ENCODE results near the gene PLEK2.

Gene PLEK2

GRCh38 chr14:67397536-67397935 is 14.4 kb downstream of the PLEK2 start:
- DNase-seq (ENCODE audit: low read depth) = no peak

DNA sequence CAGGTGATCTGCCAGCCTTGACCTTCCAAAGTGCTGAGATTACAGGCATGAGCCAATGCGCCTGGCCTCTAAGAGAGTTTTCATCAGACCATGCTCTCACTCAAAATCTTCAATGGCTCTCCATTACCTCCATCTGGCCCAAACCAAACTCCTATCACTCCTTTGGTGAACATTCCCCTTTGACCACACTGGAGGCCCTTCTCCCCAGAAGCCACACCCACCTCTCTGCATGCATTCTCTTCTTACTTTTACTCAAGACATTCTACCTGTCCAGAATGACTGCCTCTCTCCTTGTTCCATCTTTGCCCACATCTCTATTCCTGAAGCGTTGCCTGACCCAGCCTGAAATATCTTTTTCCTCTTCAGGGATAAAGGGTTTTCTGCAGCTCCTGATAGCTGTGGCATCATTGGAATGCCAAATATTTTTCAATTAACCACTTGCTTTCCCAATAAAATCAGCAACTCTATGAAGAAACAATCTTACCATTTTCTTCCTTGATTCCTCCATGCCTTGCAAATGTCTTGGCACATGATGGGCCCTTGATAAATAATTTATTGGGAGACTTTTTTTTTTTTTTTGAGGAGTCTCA is 15.5 kb downstream of the PLEK2 start:
- peak; percentile 57 for DNase-seq (ENCODE audit: low read depth)

DNA sequence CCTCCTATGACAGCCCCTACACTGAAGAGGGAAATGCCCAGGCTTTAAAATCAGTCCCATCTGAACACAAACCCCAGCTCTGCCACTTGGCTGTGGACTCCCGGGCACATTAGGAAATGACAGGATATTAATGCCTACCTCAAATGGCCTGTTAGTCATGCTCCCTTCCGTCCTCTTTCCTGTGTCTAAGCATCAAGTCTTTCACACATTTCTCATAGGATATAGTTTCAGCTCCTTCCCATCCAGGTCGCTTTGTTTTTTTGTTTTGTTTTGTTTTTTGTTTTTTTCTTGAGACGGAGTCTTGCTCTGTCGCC is 16.1 kb downstream of the PLEK2 start:
- DNase-seq (ENCODE audit: low read depth) = peak; percentile 63

GRCh38 chr14:67395086-67395875 is 16.7 kb downstream of the PLEK2 start:
- DNase-seq (ENCODE audit: low read depth) = no peak

DNA sequence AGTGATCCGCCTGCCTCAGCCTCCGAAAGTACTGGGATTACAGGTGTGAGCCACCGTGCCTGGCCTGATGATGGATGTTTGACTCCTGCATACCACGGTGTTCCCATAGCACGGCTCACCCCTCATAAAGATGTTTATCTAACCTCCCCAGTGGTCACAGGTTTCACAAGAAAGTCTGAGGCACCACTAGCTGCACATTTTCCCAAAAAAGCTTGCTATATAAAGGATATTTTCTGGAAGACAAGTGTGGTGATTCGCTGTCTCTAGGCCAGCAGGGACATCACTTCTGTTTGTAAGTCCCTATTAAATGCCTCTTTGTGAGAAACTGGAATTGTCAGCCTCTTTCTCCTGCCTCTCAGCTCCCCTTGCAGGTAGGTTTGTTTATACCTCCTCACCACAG is 18.3 kb downstream of the PLEK2 start:
- DNase-seq (ENCODE audit: low read depth) = no peak

GRCh38 chr14:67392800-67393199 is 19.2 kb downstream of the PLEK2 start:
- DNase-seq (ENCODE audit: low read depth) = no peak

GRCh38 chr14:67392123-67392522 is 19.8 kb downstream of the PLEK2 start:
- no peak for DNase-seq (ENCODE audit: low read depth)

GRCh38 chr14:67391268-67391667 is 20.7 kb downstream of the PLEK2 start:
- no peak for DNase-seq (ENCODE audit: low read depth)

GRCh38 chr14:67389811-67390534 is 22.0 kb downstream of the PLEK2 start:
- DNase-seq (ENCODE audit: low read depth) = no peak

- no peak for DNase-seq (ENCODE audit: low read depth)
Observed at GRCh38 chr14:67389275-67389674, 22.7 kb downstream of the PLEK2 start.

DNA sequence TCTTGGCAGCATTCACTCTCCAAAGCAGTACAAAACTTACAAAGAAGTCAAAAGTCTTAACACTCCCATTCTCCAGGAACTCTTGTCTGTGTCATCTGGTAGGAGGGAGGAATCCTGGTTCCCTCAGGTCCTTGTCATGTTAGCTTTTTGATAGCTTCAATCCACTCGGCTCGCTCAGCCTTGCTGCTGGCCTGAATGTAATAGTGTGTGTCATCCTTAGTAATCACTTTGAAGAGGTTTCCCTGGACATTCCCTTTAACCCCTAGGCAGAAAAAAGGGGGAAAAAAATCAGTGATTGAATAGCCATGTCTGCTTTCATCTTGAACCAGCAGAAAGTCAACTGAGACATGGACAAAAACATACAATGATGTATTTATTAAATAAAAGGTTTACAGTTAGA is 24.8 kb downstream of the PLEK2 start:
- peak; percentile 75 for DNase-seq (ENCODE audit: low read depth)

GRCh38 chr14:67385618-67386017 is 26.3 kb downstream of the PLEK2 start:
- no peak for DNase-seq (ENCODE audit: low read depth)

- no peak for DNase-seq (ENCODE audit: low read depth)
Observed at GRCh38 chr14:67385120-67385519, 26.8 kb downstream of the PLEK2 start.

GRCh38 chr14:67377916-67378315 is 34.0 kb downstream of the PLEK2 start:
- no peak for DNase-seq (ENCODE audit: low read depth)

DNA sequence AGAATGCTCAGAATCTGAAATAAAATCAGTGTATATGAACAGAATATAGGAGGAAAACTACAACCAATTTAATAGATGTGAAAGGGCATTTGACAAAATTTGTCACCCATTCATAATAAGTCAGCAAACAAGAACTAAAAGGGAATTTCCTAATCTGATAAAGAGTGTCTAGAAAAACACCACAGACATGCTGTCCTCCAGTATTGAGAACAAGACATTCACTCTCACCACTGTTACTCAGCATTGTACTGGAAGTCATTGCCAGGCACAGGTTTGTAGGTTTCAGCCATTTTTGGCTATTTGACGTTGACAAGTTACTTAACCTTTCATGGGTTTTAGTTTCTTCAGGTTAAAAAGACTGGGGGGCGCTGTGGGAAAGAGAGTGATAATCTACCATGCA is 38.6 kb downstream of the PLEK2 start:
- DNase-seq (ENCODE audit: low read depth) = no peak

DNA sequence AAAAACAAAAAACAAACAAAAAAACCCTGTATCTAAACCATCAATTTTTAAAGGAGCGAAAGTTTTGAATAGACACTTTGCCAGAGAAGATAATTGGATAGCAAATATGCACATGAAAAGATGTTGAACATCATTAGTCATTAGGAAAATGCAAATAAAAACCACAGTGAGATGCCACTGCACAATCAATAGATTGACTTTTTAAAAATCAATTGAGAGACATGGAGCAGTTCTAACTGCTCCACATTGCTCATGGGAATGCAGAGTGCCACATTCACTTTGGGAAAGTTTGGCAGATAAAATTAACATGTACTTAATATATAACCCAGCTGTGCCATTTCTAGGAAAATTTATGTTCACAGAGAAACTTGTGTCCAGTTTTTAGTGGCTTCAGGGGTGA is 39.1 kb downstream of the PLEK2 start:
- no peak for DNase-seq (ENCODE audit: low read depth)

DNA sequence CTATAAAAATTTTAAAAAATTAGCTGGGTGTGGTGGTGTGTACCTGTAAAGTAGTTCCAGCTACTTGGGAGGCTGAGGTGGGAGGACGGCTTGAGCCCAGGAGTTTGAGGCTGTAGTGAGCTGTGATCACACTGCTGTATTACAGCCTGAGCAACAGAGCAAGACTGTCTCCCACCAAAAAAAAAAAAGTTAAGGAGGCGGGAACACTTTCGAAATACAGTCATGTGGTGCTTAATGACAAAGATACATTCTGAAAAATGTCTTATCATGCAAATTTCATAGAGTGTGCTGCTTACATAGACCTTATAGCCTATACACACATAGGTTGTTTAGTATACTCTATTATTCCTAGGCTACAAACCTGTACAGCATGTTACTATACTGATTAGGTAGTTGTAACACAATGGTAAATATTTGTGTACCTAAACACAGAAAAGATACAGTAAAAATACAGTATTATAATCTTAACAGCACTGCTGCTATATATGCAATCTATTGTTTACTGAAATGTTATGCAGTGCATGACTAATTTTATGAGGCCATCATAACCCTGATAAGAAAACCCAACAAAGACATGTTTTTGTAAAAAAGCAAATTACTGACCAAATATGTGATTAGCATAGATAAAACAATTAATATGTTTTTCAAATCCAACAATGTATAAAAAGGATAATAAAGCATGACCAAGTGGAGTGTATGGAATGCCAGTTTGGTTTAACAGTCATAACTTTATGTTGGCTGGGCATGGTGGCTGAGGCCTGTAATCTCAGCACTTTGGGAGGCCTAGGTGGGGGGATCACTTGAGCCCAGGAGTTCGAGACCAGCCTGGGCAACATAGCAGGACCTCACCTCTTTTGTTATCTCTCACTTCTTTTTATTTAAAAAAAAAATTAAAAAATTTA is 40.5 kb downstream of the PLEK2 start:
- peak; percentile 19 for DNase-seq (ENCODE audit: low read depth)

DNA sequence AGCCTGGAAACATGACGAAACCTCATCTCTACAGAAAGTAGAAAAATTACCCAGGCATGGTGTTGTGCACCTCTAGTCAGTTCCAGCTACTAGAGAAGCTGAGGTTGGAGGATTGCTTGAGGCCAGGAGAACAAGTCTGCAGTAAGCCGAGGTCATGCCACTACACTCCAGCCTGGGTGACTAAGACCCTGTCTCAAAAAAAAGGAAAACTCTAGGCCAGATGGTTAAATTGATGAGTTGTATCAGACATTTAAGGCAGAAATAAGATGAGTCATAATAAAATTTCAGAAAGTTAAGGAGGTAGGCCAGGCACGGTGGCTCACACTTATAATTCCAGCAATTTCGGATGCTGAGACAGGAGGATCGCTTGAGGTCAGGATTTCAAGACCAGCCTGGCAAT is 41.1 kb downstream of the PLEK2 start:
- peak; percentile 66 for DNase-seq (ENCODE audit: low read depth)

DNA sequence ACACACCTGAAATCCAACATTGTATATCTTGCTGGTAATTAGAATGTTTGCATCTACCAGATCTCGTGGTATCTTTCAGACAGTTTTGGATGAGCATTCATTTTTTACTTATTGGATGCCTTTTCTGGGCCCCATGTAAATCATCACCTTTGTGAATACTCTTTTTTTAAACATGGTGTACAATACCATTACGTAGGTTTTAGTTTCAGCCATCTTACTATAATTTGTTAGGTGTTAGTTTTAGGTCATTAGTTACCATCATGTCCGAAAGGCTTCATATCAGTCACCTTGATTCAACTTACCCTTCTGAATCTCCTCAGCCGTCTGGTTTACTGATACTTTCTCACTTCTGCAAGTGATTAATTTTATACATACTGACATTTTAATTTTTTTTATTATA is 46.5 kb downstream of the PLEK2 start:
- DNase-seq (ENCODE audit: low read depth) = no peak

GRCh38 chr14:67360470-67361206 is 51.3 kb downstream of the PLEK2 start:
- DNase-seq (ENCODE audit: low read depth) = peak; percentile 35

DNA sequence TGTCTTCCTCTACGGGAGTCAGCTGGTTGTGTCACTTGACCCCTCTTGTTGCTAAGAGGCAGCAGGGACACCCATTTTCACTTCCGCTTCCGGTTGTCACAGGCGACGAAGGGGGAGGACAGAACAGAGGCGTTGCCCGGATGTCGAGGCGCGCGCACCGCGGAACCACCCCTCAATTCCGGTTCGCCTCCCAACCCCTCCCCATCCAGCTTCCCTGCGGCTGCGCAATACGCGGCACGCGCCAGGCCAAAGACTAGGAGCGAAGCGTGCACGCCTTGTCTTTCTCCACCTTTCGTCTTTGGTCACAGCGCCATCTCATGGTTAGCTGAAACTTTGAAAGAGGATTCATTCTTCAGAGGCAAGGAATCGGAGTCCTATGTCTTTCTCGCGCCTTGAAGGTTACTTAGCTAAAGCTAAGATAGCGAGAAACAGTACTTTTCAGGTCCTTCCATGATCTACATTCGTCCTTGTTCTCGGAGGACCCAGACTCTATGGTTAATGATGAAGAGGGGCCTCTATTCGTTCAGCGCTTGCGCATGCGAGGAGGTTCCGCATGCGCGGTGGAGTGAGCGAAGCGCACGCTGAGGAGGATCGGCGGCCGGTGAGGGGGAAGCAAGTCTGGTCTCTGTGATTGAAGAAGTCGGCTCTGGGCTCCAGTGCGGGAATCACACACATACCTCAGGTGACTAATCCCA is 52.0 kb downstream of the PLEK2 start, which contains the start of the genes ATP6V1D and EIF2S1:
Gene ATP6V1D, minus strand, starts transcription at position 30 of the 695 bp plus-strand sequence. CDS start 106 bp downstream, outside the sequence.
Gene EIF2S1, plus strand, starts transcription at position 554 of the 695 bp plus-strand sequence. CDS start 4,440 bp downstream, outside the sequence.
- DNase-seq (ENCODE audit: low read depth) = peak; percentile 99

All from ELR (cell line).